ENCODE data around the gene CDC20B. TPM values are rescaled to one million over a fixed set of nuclear protein-coding genes. Genes with fewer than 3 reads are reported as not detected.

The CDC20B gene
- total RNA-seq, 1 experiment from 2014 or later, result 0.26 TPM

GRCh38 chr5:55146543-55147151, 26.3 kb downstream of the CDC20B start:
- no peak overlapping the region for H2BK15ac ChIP-seq (ENCODE audit: low read depth, low read length)
- no peak overlapping the region for H3T11ph ChIP-seq (ENCODE audit: low read length)
- DNase-seq, result peak; percentile 91
- H3K18ac ChIP-seq (ENCODE audit: insufficient read length, low read depth, low read length), result no peak overlapping the region
- Mint-ChIP-seq H3K9me3 (no peaks in the 10 kb centered on the region; a peak in 1 of 5 replicates), H3K4me1 (peaks cover 2 to 4% of the 10 kb centered on the region in 2 experiments; a peak in 2 of 4 replicates), H3K36me3 (ENCODE audit: insufficient read depth in 1 of 3, low read depth in 3 of 3) (no peaks in the 10 kb centered on the region), H3K27ac (no peak overlapping the region; a peak in 1 of 7 replicates), H3K4me3 (no peak overlapping the region), H3K27me3 (ENCODE audit: low read depth) (peaks cover 1% of the 10 kb centered on the region; the same call in 1 of the 2 replicates)
- H2BK12ac ChIP-seq (ENCODE audit: insufficient read length, low read depth, low read length), result no peak overlapping the region
- H3K79me1 ChIP-seq (ENCODE audit: insufficient read depth, low read depth, low read length, poor library complexity, severe bottlenecking), result no peaks in the 10 kb centered on the region
- H3K27me3 ChIP-seq (ENCODE audit: insufficient read depth, low read length), result no peaks in the 10 kb centered on the region
- H2BK5ac ChIP-seq (ENCODE audit: insufficient read length, low read length), result no peak overlapping the region
- no CpG with 5 or more reads among the region's 11 CpGs for WGBS (ENCODE audit: extremely low coverage, insufficient read length, low lambda C conversion rate)
- no peak overlapping the region for H3K9ac ChIP-seq (ENCODE audit: extremely low read depth, insufficient read length, low read length)
- H2BK120ac ChIP-seq (ENCODE audit: low read depth, low read length, poor library complexity, severe bottlenecking), result no peak overlapping the region
- H3K23me2 ChIP-seq (ENCODE audit: insufficient read length, low read depth, low read length, poor library complexity, severe bottlenecking), result no peaks in the 10 kb centered on the region
- no peak overlapping the region for H2BK20ac ChIP-seq (ENCODE audit: low read depth, low read length, poor library complexity, severe bottlenecking)
- no peak overlapping the region for H2AK5ac ChIP-seq (ENCODE audit: insufficient read length, low read length)
- H4K8ac ChIP-seq (replicated peaks; ENCODE audit: insufficient read length, low read depth, low read length), result no peak overlapping the region
- no peaks in the 10 kb centered on the region for H3K9me3 ChIP-seq (ENCODE audit: control insufficient read depth, low read depth, low read length)
- H3K56ac ChIP-seq (ENCODE audit: insufficient read length, low read depth, low read length), result no peak overlapping the region
- no peak overlapping the region for H4K5ac ChIP-seq (ENCODE audit: insufficient read length, low read depth, low read length)
- no peak overlapping the region for H3K4ac ChIP-seq (ENCODE audit: low read depth, low read length)
- no peak overlapping the region for H3K23ac ChIP-seq (ENCODE audit: insufficient read length, low read depth, low read length)
- TF ChIP-seq CTCF (conservative IDR thresholded peaks at IDR 0.05), result peak; percentile 98
- H3K14ac ChIP-seq (ENCODE audit: insufficient read depth, low read length), result no peak overlapping the region
- H4K91ac ChIP-seq (ENCODE audit: insufficient read length, low read depth, low read length), result no peak overlapping the region
- no peak overlapping the region for H2AFZ ChIP-seq (ENCODE audit: low read length)
- no peak overlapping the region for H3K27ac ChIP-seq (ENCODE audit: insufficient read length, low read depth, low read length)
- no peaks in the 10 kb centered on the region for H3K79me2 ChIP-seq (ENCODE audit: insufficient read depth, low read length)
- H3K4me1 ChIP-seq (ENCODE audit: insufficient read depth, low read length), result no peaks in the 10 kb centered on the region
- H3K4me2 ChIP-seq (ENCODE audit: insufficient read depth, insufficient read length, low read length), result no peak overlapping the region
- H4K20me1 ChIP-seq (ENCODE audit: control insufficient read depth, insufficient read depth, insufficient read length), result no peaks in the 10 kb centered on the region
